ENCODE results near the gene LEUTX. TPM values are rescaled to one million over a fixed set of nuclear protein-coding genes. Genes with fewer than 3 reads are reported as not detected.

The LEUTX gene
- not detected in 2 replicates for total RNA-seq

GRCh38 chr19:39778763-39779162 lies at the start of gene LEUTX:
Gene LEUTX, plus strand, starts transcription at chr19:39778854. Its CDS starts 67 bp downstream, at chr19:39778921.

GRCh38 chr19:39737891-39738290 lies 40.8 kb upstream of the LEUTX start, which contains the start of gene CLC:
Gene CLC, minus strand, starts transcription at chr19:39738029. Its CDS starts 77 bp downstream, at chr19:39737952.

GRCh38 chr19:39833464-39834286 lies 55.0 kb downstream of the LEUTX start, which contains the start of gene DYRK1B:
Gene DYRK1B, minus strand, starts transcription at chr19:39834162. Its CDS starts 2,295 bp downstream, at chr19:39831867.

Other genes with a start within 250 kb of the LEUTX start
- 1.5 and 1.6 TPM in 2 replicates for gene EID2B, start 246.0 kb upstream of the LEUTX start, total RNA-seq
- 9.4 and 12.3 TPM in 2 replicates for gene EID2, start 238.7 kb upstream of the LEUTX start, total RNA-seq
- not detected in 2 replicates for gene LGALS13, start 176.3 kb upstream of the LEUTX start, total RNA-seq
- gene LGALS16, start 122.9 kb upstream of the LEUTX start, total RNA-seq = not detected in 2 replicates
- not detected in 2 replicates for gene LGALS14, start 74.4 kb upstream of the LEUTX start, total RNA-seq
- gene CLC, start 40.8 kb upstream of the LEUTX start, total RNA-seq = not detected in 2 replicates
- gene DYRK1B, start 55.3 kb downstream of the LEUTX start, total RNA-seq = 12.7 and 13.0 TPM in 2 replicates
- gene FBL, start 67.5 kb downstream of the LEUTX start, total RNA-seq = 124 and 129 TPM in 2 replicates
- gene FCGBP, start 155.8 kb downstream of the LEUTX start, total RNA-seq = 4.6 and 4.9 TPM in 2 replicates
- gene PSMC4, start 192.3 kb downstream of the LEUTX start, total RNA-seq = 60.5 and 65.0 TPM in 2 replicates
- 3.2 and 9.4 TPM in 2 replicates for gene ZNF546, start 218.2 kb downstream of the LEUTX start, total RNA-seq

All from cardiac ventricle fibroblast (primary cell).